ENCODE data around the gene ERAL1.
"Not testable (repeated sequence)": the region's sequence is repeated elsewhere in the genome, so short reads cannot be mapped to it uniquely, and the experiment has no call there.

Gene ERAL1

DNA sequence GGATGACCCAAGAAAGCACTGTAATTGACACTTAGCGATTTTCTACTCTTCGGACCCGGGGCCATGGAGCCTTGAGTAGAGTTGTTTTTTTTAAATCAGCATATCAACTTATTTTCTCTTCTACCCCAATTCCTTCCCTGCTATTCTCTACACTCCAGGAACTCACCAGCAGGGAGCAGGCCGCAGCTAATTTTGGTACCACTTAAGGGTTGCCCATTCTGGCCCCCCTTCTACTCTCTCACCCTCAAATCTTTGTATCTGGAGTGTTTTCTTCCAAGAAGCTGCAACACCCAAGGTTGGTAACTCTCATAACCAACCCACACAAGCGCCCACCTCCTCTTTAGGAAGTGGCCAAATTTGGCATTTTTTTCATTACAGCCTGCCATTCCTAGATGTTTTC lies 5.5 kb upstream of the ERAL1 start:
- no peak for DNase-seq

DNA sequence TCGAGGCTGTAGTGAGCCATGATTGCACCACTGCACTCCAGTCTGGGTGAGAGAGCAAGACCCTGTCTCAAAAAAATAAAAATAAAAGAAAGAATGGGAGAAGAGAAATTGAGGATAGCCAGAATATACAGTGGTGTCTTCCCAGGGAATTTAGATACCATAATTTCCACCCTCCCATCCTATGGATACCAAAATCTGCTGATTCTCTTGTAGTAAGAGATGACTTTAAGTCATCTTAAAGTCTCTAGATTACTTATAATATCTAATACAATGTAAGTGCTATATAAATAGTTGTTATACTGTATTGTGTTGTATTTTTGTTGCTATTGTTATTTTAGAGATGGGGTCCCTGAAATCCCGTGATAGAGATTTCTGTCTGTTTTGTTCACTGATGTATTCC lies 1.5 kb upstream of the ERAL1 start:
- no peak for DNase-seq

DNA sequence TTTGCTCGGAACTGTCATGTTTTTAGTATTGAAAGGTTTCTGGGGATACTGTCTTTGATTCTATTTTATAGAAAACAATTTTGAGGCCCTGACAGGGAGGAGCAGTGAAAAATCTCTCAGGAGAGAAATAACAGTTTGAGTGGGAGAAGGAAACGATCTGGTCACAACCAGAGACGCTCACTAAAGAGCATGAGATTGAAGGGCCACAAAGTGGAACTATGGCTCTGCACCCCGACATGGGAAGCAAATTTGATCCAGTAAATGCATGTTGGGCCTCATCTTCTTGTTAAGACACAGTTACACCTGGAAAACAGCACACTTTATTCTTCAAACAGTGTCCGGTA lies 492 bp downstream of the ERAL1 start:
- DNase-seq = no peak

DNA sequence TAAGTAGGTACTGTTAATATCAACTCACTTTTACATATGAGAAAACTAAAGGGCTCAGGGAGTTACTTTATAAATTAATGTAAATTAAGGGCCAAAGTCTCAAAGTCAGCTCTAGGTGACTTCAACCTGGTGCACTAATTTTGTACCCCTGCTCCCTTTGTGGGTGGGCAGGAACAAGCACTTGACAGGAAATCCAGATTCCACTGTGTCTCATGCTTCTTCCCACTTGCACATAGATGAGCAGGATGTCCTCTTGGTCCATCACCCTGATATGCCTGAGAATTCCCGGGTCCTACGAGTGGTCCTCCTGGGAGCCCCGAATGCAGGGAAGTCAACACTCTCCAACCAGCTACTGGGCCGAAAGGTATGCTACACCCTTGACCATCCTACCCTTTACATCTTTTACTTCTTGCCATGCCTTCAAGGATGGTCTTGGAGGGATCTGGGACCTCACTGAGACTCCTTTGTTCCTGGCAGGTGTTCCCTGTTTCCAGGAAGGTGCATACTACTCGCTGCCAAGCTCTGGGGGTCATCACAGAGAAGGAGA lies 1.3 kb downstream of the ERAL1 start:
- DNase-seq = no peak

DNA sequence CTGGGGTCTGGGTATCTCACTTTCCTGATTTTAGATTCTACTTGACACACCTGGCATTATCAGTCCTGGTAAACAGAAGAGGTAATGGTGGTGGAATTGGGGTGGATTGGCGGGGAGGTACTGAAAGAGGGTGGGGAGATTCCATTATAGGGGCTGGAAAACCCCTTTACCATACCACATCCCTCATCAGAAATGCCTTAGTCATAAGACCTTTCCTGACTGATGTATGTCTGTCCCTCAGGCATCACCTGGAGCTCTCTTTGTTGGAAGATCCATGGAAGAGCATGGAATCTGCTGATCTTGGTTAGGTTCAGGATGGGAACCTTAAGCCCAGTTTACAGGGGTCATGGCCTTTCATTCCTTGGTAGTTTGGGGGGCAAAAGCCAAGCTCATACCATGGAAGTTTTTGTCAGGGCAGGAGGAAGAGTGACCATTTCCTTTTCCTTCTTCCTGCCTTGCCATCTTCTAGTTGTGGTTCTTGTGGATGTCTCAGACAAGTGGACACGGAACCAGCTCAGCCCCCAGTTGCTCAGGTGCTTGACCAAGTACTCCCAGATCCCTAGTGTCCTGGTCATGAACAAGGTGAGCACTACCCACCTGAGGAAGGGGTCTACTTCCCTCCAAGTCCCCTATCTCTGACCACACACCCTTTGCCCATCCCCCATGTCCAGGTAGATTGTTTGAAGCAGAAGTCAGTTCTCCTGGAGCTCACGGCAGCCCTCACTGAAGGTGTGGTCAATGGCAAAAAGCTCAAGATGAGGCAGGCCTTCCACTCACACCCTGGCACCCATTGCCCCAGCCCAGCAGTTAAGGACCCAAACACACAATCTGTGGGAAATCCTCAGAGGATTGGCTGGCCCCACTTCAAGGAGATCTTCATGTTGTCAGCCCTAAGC lies 3.3 kb downstream of the ERAL1 start:
- DNase-seq = no peak

DNA sequence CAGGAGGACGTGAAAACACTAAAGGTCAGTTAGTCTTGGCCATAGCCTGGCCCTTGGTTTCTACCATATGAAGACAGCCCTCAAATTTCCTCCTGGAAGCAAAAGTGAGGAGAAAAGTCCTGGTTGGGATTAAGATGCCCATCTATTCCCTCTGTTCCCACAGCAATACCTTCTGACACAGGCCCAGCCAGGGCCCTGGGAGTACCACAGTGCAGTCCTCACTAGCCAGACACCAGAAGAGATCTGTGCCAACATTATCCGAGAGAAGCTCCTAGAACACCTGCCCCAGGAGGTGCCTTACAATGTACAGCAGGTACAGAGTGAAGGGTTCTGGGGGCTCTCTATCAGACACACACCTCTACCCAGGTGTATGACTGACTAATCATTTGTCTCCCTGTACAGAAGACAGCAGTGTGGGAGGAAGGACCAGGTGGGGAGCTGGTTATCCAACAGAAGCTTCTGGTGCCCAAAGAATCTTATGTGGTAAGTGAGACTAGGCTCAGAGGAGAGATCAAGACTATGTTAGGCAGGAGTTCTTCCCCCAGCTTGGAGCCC lies 4.1 kb downstream of the ERAL1 start:
- DNase-seq = no peak

DNA sequence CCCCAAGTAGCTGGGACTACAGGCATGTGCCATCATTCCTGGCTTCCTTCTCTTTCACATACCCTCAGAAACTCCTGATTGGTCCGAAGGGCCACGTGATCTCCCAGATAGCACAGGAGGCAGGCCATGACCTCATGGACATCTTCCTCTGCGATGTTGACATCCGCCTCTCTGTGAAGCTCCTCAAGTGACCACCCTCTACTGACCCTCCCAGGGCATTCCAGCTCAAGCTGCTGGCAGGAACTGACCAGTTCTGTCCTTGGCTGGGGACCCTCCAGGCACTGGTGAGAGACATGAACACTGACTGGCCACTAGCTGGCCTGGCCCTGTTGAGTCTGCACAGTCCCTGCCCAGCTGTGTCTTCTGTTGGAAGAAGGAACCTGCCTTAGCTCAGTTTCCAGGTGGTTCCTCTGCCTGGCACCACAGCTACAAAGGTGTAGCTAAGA lies 5.6 kb downstream of the ERAL1 start:
- no peak for DNase-seq

- DNase-seq = no peak
Measured at GRCh38 chr17:28861393-28862203, 6.8 kb downstream of the ERAL1 start.

- DNase-seq = no peak
Measured at GRCh38 chr17:28862561-28862960, 7.7 kb downstream of the ERAL1 start.

- no peak for DNase-seq
Measured at GRCh38 chr17:28863953-28864352, 9.1 kb downstream of the ERAL1 start.

- no peak for DNase-seq
Measured at GRCh38 chr17:28864991-28865849, 10.4 kb downstream of the ERAL1 start.

DNA sequence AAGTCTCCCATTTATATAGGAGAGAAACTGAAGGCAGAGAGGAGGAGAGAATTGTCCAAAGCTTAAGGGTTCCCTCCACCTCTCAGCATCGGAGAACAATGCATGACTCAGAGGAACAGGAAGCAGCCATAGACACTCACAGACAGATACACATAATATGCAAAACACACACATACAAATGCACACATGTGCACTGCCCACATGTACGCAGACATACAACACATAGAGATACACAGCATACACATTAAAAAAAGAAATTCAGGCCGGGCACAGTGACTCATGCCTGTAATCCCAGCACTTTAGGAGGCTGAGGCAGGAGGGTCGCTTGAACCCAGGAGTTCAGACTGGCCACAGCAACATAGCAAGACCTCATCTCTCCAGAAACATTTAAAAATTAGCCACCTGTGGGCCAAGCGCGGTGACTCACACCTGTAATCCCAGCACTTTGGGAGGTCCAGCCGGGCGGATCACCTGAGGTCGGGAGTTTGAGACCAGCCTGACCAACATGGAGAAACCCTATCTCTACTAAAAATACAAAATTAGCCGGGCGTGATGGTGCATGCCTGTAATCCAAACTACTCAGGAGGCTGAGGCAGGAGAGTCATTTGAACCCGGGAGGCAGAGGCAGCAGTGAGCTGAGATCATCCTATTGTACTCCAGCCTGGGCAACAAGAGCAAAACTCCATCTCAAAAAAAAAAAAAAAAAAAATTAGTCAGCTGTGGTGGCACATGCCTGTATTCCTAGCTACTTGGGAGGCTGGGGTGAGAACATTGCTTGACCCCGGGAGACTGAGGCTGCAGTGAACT lies 11.3 kb downstream of the ERAL1 start:
- no peak for DNase-seq

DNA sequence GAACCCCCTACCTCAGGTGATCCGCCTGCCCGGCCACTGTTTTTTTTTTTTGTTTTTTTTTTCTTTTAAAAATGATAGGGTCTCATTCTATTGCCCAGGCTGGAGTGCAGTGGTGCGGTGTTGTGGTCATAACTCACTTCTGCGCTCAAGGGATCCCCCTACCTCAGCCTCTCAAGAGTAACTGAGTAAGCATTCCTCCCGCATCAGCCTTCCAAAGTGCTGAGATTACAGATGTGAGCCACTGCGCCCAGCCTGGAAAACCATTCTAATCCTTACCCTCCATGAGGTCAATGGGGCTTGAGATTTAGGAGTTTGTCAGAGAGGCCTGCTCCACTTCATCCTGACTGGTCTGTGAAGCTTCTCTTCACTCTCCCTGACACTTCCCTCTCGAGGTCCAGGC lies 12.5 kb downstream of the ERAL1 start:
- no peak for DNase-seq

GRCh38 chr17:28871056-28871579 lies 16.3 kb downstream of the ERAL1 start:
- DNase-seq = no peak

- DNase-seq = no peak
Measured at GRCh38 chr17:28873839-28874238, 19.0 kb downstream of the ERAL1 start.

DNA sequence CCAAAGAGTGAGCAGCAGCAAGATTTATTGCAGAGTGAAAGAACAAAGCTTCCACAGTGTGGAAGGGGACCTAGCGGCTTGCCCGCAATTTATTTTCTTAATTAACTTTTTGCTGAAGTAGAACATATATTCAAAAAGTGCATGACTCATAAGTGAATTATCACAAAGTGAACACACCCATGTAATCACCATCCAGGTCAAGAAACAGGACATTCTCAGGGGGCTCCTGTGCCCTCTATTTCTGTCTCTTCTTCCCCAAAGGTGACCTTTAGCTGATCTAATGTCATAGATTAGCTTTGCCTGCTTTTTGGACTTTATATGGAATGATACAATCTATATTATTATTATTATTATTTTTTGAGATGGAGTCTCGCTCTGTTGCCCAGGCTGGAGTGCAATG lies 19.9 kb downstream of the ERAL1 start:
- DNase-seq = no peak

- no peak for DNase-seq
Measured at GRCh38 chr17:28875848-28876550, 21.2 kb downstream of the ERAL1 start.

GRCh38 chr17:28877150-28877711 lies 22.4 kb downstream of the ERAL1 start:
- DNase-seq = not testable (repeated sequence)

Measured in hypothalamus (tissue), 51 donors.